ENCODE results near the gene PERM1. TPM values are rescaled to one million over a fixed set of nuclear protein-coding genes. Genes with fewer than 3 reads are reported as not detected.

Gene PERM1
- total RNA-seq, 1 experiment from 2014 or later, result 0.39 TPM

GRCh38 chr1:925561-926421, 56.1 kb downstream of the PERM1 start:
- intact Hi-C loops (cut with micrococcal nuclease), result loop anchor here (2.0 kb wide), 1 partner anchor 15 kb away; no protein-coding TSS in a partner anchor
- ChIA-PET RAD21 (ENCODE audit: low non-redundant PET in 1 of 2, low total read pairs in 2 of 2, uncharacterized antibody in 2 of 2, unreplicated experiment in 2 of 2) (no interaction called here), POLR2A (no interaction called here), CTCF (no interaction called here)
- Histone ChIP-seq H3K9me3 (ENCODE audit: control insufficient read depth in 1 of 2, insufficient read depth in 1 of 2, low read depth in 1 of 2, low read length in 2 of 2) (no peaks in the 10 kb centered on the region), H3K79me2 (ENCODE audit: insufficient read depth, low read length) (no peaks in the 10 kb centered on the region), H3K4me3 (replicated peaks in 1 of 2; ENCODE audit: low read depth in 1 of 2, low read length in 2 of 2) (peak overlapping the region; percentile 43 to 47), H2AFZ (ENCODE audit: low read depth, low read length, poor library complexity, severe bottlenecking) (no peak overlapping the region), H3K27ac (ENCODE audit: low read depth, low read length) (peak overlapping the region; percentile 74; the same call in 1 of the 2 replicates), H3K36me3 (ENCODE audit: control insufficient read depth in 1 of 2, insufficient read depth in 2 of 2, low read length in 2 of 2) (no peaks in the 10 kb centered on the region), H3K9ac (ENCODE audit: low read length) (peak overlapping the region; percentile 23; the same call in 1 of the 2 replicates), H4K20me1 (ENCODE audit: insufficient read depth) (no peaks in the 10 kb centered on the region), H3K4me1 (ENCODE audit: control insufficient read depth in 1 of 2, insufficient read depth in 2 of 2, low read length in 2 of 2) (peaks cover 25 to 40% of the 10 kb centered on the region in 2 experiments), H3K4me2 (ENCODE audit: low read length) (peak overlapping the region; percentile 90), H3K9me2 (ENCODE audit: insufficient read depth) (no peaks in the 10 kb centered on the region), H3K27me3 (ENCODE audit: insufficient read depth, low read length) (peaks cover 20% of the 10 kb centered on the region; the same call in 1 of the 2 replicates)
- BruUV-seq (replicated peaks), result no TSS peak
- no peak for DNase-seq (ENCODE audit: low read depth, low spot score)
- TF ChIP-seq TCF7L2 (IDR thresholded peaks at IDR 0.05; ENCODE audit: borderline replicate concordance, extremely low read depth, insufficient read depth, insufficient read length), result no peak
- TF ChIP-seq EZH2 (IDR thresholded peaks at IDR 0.05), result peak; percentile 82; the same call in 1 of the 2 replicates
- TF ChIP-seq, protein P1, sequence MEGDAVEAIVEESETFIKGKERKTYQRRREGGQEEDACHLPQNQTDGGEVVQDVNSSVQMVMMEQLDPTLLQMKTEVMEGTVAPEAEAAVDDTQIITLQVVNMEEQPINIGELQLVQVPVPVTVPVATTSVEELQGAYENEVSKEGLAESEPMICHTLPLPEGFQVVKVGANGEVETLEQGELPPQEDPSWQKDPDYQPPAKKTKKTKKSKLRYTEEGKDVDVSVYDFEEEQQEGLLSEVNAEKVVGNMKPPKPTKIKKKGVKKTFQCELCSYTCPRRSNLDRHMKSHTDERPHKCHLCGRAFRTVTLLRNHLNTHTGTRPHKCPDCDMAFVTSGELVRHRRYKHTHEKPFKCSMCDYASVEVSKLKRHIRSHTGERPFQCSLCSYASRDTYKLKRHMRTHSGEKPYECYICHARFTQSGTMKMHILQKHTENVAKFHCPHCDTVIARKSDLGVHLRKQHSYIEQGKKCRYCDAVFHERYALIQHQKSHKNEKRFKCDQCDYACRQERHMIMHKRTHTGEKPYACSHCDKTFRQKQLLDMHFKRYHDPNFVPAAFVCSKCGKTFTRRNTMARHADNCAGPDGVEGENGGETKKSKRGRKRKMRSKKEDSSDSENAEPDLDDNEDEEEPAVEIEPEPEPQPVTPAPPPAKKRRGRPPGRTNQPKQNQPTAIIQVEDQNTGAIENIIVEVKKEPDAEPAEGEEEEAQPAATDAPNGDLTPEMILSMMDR (IDR thresholded peaks at IDR 0.05 in 2 of 3, conservative IDR thresholded peaks at IDR 0.05 in 1 of 3; ENCODE audit: borderline replicate concordance in 1 of 3, insufficient read depth in 1 of 3, low read depth in 2 of 3, low read length in 2 of 3), result no peak
- no peak for TF ChIP-seq ZNF274 (IDR thresholded peaks at IDR 0.05; ENCODE audit: low read depth, low read length)
- no peak for TF ChIP-seq ZFX (IDR thresholded peaks at IDR 0.05)
- TF ChIP-seq SIN3A (IDR thresholded peaks at IDR 0.05; ENCODE audit: low read depth), result no peak
- no peak for TF ChIP-seq EGR1 (IDR thresholded peaks at IDR 0.05; ENCODE audit: low read depth)
- peak; percentile 65 for TF ChIP-seq POLR2AphosphoS5 (IDR thresholded peaks at IDR 0.05; ENCODE audit: low read depth, low read length)
- TF ChIP-seq RAD21 (IDR thresholded peaks at IDR 0.05; ENCODE audit: low read depth), result no peak; the same call in 1 of the 2 replicates
- no peak for TF ChIP-seq JUND (IDR thresholded peaks at IDR 0.05)
- no peak for TF ChIP-seq YY1 (IDR thresholded peaks at IDR 0.05; ENCODE audit: extremely low read depth, insufficient replicate concordance, low read depth, low read length)
- peak; percentile 60 for ATAC-seq

Other genes starting within 250 kb of the PERM1 start
- 11.5 TPM for gene SAMD11, start 58.2 kb downstream of the PERM1 start, total RNA-seq (2021; ENCODE audit: unreplicated experiment)
- gene NOC2L, start 22.8 kb downstream of the PERM1 start, total RNA-seq (2021; ENCODE audit: unreplicated experiment), result 260 TPM
- gene KLHL17, start 21.5 kb downstream of the PERM1 start, total RNA-seq (2021; ENCODE audit: unreplicated experiment), result 100.0 TPM
- 11.6 TPM for gene PLEKHN1, start 15.6 kb downstream of the PERM1 start, total RNA-seq (2021; ENCODE audit: unreplicated experiment)
- gene HES4, start 18.0 kb upstream of the PERM1 start, total RNA-seq (2021; ENCODE audit: unreplicated experiment), result 145 TPM
- 140 TPM for gene ISG15, start 31.4 kb upstream of the PERM1 start, total RNA-seq (2021; ENCODE audit: unreplicated experiment)
- 134 TPM for gene AGRN, start 38.0 kb upstream of the PERM1 start, total RNA-seq (2021; ENCODE audit: unreplicated experiment)
- 6.3 TPM for gene RNF223, start 92.2 kb upstream of the PERM1 start, total RNA-seq (2021; ENCODE audit: unreplicated experiment)
- gene C1orf159, start 134.0 kb upstream of the PERM1 start, total RNA-seq (2021; ENCODE audit: unreplicated experiment), result 22.7 TPM
- 0.10 TPM for gene TTLL10, start 191.8 kb upstream of the PERM1 start, total RNA-seq (2021; ENCODE audit: unreplicated experiment)
- 56.2 TPM for gene TNFRSF18, start 224.5 kb upstream of the PERM1 start, total RNA-seq (2021; ENCODE audit: unreplicated experiment)
- 0.37 TPM for gene TNFRSF4, start 232.1 kb upstream of the PERM1 start, total RNA-seq (2021; ENCODE audit: unreplicated experiment)
- 133 TPM for gene SDF4, start 249.9 kb upstream of the PERM1 start, total RNA-seq (2021; ENCODE audit: unreplicated experiment)

Data from HCT116 (cell line).